Activated T-helper 1 cell treated with anti-CD3 and anti-CD28 coated beads, Interleukin-2, amount 50 U/mL, for 16 hours (primary cell): Measurements from ENCODE around the gene COCH.

Source experiments
- DNase-seq, 2 donors: peaks; one replicate each; pipeline ENCODE4 v3.0.0-alpha.2; 2020; ENCODE audit warnings: low read depth in 1 of 2, low spot score in 1 of 2

COCH gene

GRCh38 chr14:30874120-30874998, at the start of gene COCH:
Gene COCH, plus strand, starts transcription at chr14:30874559. Its CDS starts 380 bp downstream, at chr14:30874939.
- peak in 1 of 2 donors; percentile 3 for DNase-seq

- DNase-seq, result no peak
Measured at GRCh38 chr14:30826070-30826469, 48.3 kb upstream of the COCH start.

- no peak for DNase-seq
Measured at GRCh38 chr14:30829853-30830252, 44.5 kb upstream of the COCH start.

- no peak for DNase-seq
Measured at GRCh38 chr14:30834353-30834752, 40.0 kb upstream of the COCH start.

- no peak for DNase-seq
Measured at GRCh38 chr14:30838351-30838750, 36.0 kb upstream of the COCH start.

GRCh38 chr14:30840086-30840779, 34.1 kb upstream of the COCH start:
- no peak for DNase-seq

GRCh38 chr14:30842431-30842830, 31.9 kb upstream of the COCH start:
- DNase-seq, result no peak

GRCh38 chr14:30848449-30849240, 25.7 kb upstream of the COCH start:
- no peak for DNase-seq

GRCh38 chr14:30849354-30849753, 25.0 kb upstream of the COCH start:
- DNase-seq, result no peak

GRCh38 chr14:30849983-30850382, 24.4 kb upstream of the COCH start:
- DNase-seq, result no peak

GRCh38 chr14:30853946-30854345, 20.4 kb upstream of the COCH start:
- DNase-seq, result no peak

- DNase-seq, result no peak
Measured at GRCh38 chr14:30854492-30854891, 19.9 kb upstream of the COCH start.

GRCh38 chr14:30855345-30856037, 18.9 kb upstream of the COCH start:
- DNase-seq, result no peak

- DNase-seq, result no peak
Measured at GRCh38 chr14:30861200-30861599, 13.2 kb upstream of the COCH start.

- no peak for DNase-seq
Measured at GRCh38 chr14:30864934-30865333, 9.4 kb upstream of the COCH start.

- no peak for DNase-seq
Measured at GRCh38 chr14:30868736-30869135, 5.6 kb upstream of the COCH start.

GRCh38 chr14:30869551-30870155, 4.7 kb upstream of the COCH start:
- DNase-seq, result no peak

- no peak for DNase-seq
Measured at GRCh38 chr14:30872602-30873001, 1.8 kb upstream of the COCH start.

- DNase-seq, result no peak
Measured at GRCh38 chr14:30873308-30874119, 845 bp upstream of the COCH start.
